PC-9 (cell line): ENCODE results near the gene EDARADD.

Experiments used
- EZH2 ChIP-seq: fragments of 200-600 bp; sonication (generic); IDR thresholded peaks from 2 replicates; pipeline ENCODE4 v1.8.0; 2017; ENCODE audit warnings: antibody characterized with exemption, low read depth
- TF ChIP-seq, protein P1 (sequence below): fragments of 200-600 bp; sonication (generic); conservative IDR thresholded peaks from 2 replicates; pipeline ENCODE4 v1.6.1; 2017; ENCODE audit warnings: mixed run types, antibody characterized with exemption, mild to moderate bottlenecking, moderate library complexity

- TF ChIP-seq EZH2, result no peak
- TF ChIP-seq, protein P1, sequence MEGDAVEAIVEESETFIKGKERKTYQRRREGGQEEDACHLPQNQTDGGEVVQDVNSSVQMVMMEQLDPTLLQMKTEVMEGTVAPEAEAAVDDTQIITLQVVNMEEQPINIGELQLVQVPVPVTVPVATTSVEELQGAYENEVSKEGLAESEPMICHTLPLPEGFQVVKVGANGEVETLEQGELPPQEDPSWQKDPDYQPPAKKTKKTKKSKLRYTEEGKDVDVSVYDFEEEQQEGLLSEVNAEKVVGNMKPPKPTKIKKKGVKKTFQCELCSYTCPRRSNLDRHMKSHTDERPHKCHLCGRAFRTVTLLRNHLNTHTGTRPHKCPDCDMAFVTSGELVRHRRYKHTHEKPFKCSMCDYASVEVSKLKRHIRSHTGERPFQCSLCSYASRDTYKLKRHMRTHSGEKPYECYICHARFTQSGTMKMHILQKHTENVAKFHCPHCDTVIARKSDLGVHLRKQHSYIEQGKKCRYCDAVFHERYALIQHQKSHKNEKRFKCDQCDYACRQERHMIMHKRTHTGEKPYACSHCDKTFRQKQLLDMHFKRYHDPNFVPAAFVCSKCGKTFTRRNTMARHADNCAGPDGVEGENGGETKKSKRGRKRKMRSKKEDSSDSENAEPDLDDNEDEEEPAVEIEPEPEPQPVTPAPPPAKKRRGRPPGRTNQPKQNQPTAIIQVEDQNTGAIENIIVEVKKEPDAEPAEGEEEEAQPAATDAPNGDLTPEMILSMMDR, result no peak
Observed at GRCh38 chr1:236509647-236510401, 115.7 kb downstream of the EDARADD start.
